GM12801 (cell line): Measurements from ENCODE around the gene TMEM62.

ENCODE experiments used
- TF ChIP-seq, protein P1 (sequence below): IDR thresholded peaks from one replicate; pipeline ENCODE4 v1.5.1; 2011; ENCODE audit warnings: control low read depth; ENCODE audit not compliant: insufficient read length; ENCODE audit errors: extremely low read depth

The TMEM62 gene

GRCh38 chr15:43133430-43134156 is at the start of gene TMEM62:
TMEM62 (plus strand) TSS chr15:43133586; CDS start chr15:43133803, 217 bp downstream.
- TF ChIP-seq, protein P1, sequence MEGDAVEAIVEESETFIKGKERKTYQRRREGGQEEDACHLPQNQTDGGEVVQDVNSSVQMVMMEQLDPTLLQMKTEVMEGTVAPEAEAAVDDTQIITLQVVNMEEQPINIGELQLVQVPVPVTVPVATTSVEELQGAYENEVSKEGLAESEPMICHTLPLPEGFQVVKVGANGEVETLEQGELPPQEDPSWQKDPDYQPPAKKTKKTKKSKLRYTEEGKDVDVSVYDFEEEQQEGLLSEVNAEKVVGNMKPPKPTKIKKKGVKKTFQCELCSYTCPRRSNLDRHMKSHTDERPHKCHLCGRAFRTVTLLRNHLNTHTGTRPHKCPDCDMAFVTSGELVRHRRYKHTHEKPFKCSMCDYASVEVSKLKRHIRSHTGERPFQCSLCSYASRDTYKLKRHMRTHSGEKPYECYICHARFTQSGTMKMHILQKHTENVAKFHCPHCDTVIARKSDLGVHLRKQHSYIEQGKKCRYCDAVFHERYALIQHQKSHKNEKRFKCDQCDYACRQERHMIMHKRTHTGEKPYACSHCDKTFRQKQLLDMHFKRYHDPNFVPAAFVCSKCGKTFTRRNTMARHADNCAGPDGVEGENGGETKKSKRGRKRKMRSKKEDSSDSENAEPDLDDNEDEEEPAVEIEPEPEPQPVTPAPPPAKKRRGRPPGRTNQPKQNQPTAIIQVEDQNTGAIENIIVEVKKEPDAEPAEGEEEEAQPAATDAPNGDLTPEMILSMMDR = no peak

DNA sequence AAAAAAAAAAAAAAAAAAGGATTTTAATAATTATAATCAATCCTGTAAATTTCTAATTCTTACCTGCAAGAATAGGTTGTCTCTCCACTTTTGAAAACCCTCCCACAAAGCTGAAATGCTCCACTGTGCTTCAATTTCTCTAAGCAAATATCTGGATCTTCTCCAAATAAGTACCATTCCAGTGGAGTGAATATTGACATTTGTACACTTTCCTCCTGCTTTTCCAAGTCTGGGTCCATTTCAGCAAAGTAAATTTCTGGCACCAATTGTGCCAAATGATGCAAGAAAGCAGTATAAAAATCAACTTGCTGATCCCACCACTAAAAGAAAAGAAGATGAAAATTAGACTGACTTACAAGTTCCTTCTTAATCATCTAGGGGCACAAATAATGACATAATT is 47.5 kb upstream of the TMEM62 start:
- TF ChIP-seq, protein P1 = no peak

DNA sequence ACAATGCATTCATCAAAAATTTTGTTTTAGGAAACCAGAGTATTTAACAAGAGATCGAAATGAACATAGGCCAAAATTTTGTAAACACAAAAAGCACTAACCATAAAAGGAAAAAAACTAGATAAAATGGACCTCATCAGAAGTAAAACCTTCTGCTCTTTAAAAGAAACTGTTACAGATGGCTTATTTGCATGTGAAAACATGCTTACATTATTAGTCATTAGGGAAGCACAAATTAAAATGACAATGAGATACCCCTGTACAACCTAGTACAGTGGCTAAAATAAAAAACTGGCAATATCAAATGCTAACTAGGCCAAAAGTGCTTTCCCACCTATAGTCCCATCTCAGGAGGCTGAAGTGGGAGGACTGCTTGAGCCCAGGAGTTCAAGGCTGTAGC is 46.8 kb upstream of the TMEM62 start:
- TF ChIP-seq, protein P1 = no peak

DNA sequence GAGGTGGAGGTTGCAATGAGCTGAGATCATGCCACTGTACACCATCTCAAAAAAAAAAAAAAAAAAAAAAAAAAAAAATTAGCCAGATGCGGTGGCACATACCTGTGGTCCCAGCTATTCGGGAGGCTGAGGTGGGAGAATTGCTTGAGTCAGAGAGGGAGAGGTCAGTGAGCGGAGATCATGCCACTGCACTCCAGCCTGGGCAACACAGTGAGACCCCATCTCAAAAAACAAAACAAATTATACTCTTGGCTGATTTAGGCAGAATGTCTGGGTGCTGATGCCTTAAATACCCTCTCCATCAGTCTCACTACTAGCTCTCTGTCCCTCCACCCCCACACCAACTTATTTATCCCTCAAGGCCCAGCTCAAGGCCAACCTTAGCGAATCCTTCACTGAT is 41.5 kb upstream of the TMEM62 start:
- TF ChIP-seq, protein P1 = no peak

DNA sequence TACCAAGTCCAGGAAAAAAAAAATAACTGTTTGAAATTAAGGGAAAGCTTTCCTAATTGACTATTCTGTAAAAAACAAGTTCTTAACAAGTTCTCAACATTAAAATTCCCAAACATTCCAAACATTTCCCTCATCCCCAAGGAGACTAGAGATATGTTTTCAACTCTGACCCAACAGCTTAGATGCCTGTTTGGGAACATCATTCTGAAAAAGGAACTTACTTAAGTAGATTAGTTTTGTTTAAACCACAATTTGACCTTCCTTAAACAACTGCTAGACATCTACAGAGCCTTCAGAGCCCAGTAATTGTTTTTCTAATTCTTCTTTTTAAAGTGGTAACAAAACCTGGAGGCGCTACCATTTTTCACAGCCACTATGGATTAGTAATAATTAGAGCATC is 40.4 kb upstream of the TMEM62 start:
- TF ChIP-seq, protein P1 = no peak

- TF ChIP-seq, protein P1 = no peak
Observed at GRCh38 chr15:43094416-43095030, 38.9 kb upstream of the TMEM62 start.

DNA sequence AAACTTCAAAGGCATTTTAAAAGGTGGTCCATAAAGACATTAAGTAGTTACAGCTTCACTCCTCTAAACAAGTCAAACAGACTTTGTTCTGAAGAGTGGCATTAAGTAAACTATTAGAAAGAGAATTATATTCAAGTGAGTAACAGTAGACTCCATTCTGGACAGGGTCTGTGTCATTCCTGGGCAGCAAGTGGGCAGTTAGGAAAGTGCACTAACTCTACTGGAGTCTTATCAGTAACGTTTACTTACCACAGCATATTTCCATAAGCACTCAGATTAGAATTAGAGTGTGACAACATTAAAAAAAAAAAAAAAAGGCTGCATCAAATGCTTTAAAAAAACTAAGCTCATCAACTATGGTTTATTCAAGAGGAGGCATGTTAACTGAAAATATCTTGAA is 38.1 kb upstream of the TMEM62 start:
- TF ChIP-seq, protein P1 = no peak
